ENCODE measurements around the gene MDM2. TPM values are rescaled to one million over a fixed set of nuclear protein-coding genes. Genes with fewer than 3 reads are reported as not detected.

Gene MDM2
- total RNA-seq, 1 donor from 2014 or later = 71.6 TPM

Other genes starting within 250 kb of the MDM2 start
- 92.2 and 134 TPM in 2 replicates for gene RAP1B, start 197.3 kb upstream of the MDM2 start, total RNA-seq
- gene NUP107, start 121.2 kb upstream of the MDM2 start, total RNA-seq = 21.0 and 31.4 TPM in 2 replicates
- 2.0 and 2.8 TPM in 2 replicates for gene SLC35E3, start 62.0 kb upstream of the MDM2 start, total RNA-seq
- gene CPM, start 125.0 kb downstream of the MDM2 start, total RNA-seq = under 0.01 and 0.44 TPM in 2 replicates

Data from lung microvascular endothelial cell (primary cell).